ENCODE measurements around the gene PRDX3.
"Not testable (repeated sequence)": the region's sequence is repeated elsewhere in the genome, so short reads cannot be mapped to it uniquely, and the experiment has no call there.

Gene PRDX3

GRCh38 chr10:119206603-119207365 lies 28.2 kb upstream of the PRDX3 start:
- DNase-seq (ENCODE audit: low read depth), result no peak

- no peak for DNase-seq (ENCODE audit: low read depth)
Observed at GRCh38 chr10:119205894-119206602, 27.4 kb upstream of the PRDX3 start.

GRCh38 chr10:119203006-119203405 lies 24.4 kb upstream of the PRDX3 start:
- DNase-seq (ENCODE audit: low read depth), result no peak

GRCh38 chr10:119201233-119201632 lies 22.6 kb upstream of the PRDX3 start:
- DNase-seq (ENCODE audit: low read depth), result no peak

- no peak for DNase-seq (ENCODE audit: low read depth)
Observed at GRCh38 chr10:119199231-119199992, 20.8 kb upstream of the PRDX3 start.

GRCh38 chr10:119198438-119198837 lies 19.8 kb upstream of the PRDX3 start:
- no peak for DNase-seq (ENCODE audit: low read depth)

GRCh38 chr10:119197921-119198320 lies 19.3 kb upstream of the PRDX3 start:
- DNase-seq (ENCODE audit: low read depth), result no peak

GRCh38 chr10:119191881-119192280 lies 13.3 kb upstream of the PRDX3 start:
- no peak for DNase-seq (ENCODE audit: low read depth)

- no peak for DNase-seq (ENCODE audit: low read depth)
Observed at GRCh38 chr10:119190954-119191785, 12.6 kb upstream of the PRDX3 start.

- peak; percentile 92 for DNase-seq (ENCODE audit: low read depth)
Observed at GRCh38 chr10:119190353-119190752, 11.7 kb upstream of the PRDX3 start.

GRCh38 chr10:119189811-119190282 lies 11.2 kb upstream of the PRDX3 start:
- no peak for DNase-seq (ENCODE audit: low read depth)

GRCh38 chr10:119183664-119184412 lies 5.2 kb upstream of the PRDX3 start:
- DNase-seq (ENCODE audit: low read depth), result no peak

- DNase-seq (ENCODE audit: low read depth), result not testable (repeated sequence)
Observed at GRCh38 chr10:119180850-119181400, 2.3 kb upstream of the PRDX3 start.

GRCh38 chr10:119177708-119178371 lies 772 bp downstream of the PRDX3 start:
- DNase-seq (ENCODE audit: low read depth), result no peak

- no peak for DNase-seq (ENCODE audit: low read depth)
Observed at GRCh38 chr10:119176166-119176565, 2.4 kb downstream of the PRDX3 start.

GRCh38 chr10:119174109-119174508 lies 4.5 kb downstream of the PRDX3 start:
- no peak for DNase-seq (ENCODE audit: low read depth)

GRCh38 chr10:119167041-119167440 lies 11.6 kb downstream of the PRDX3 start:
- no peak for DNase-seq (ENCODE audit: low read depth)

- no peak for DNase-seq (ENCODE audit: low read depth)
Observed at GRCh38 chr10:119166564-119166963, 12.0 kb downstream of the PRDX3 start.

GRCh38 chr10:119166118-119166500 lies 12.5 kb downstream of the PRDX3 start:
- no peak for DNase-seq (ENCODE audit: low read depth)

Data from GM04504 (cell line).